Stomach (tissue), 4 donors: Measurements from ENCODE around the gene EDIL3.

Source experiments
- CTCF ChIP-seq, 7 experiments: fragments of 450-650 bp in 4 of 7; fragments of 200-600 bp in 3 of 7; sonication (generic) in 3 of 7; IDR thresholded peaks; one replicate each; pipeline ENCODE4 v1.5.1; 2016 to 2019; ENCODE audit warnings: antibody characterized with exemption in 7 of 7, control low read depth in 2 of 7, mild to moderate bottlenecking in 1 of 7
- POLR2AphosphoS5 ChIP-seq, 3 donors: sonication (generic); formaldehyde crosslinking; IDR thresholded peaks; one replicate each; pipeline ENCODE4 v1.6.1; 2016; ENCODE audit warnings: antibody characterized with exemption in 3 of 3

GRCh38 chr5:84125216-84125615, 259.5 kb downstream of the EDIL3 start:
- TF ChIP-seq POLR2AphosphoS5 (IDR thresholded peaks at IDR 0.05): no peak
- no peak for TF ChIP-seq CTCF (IDR thresholded peaks at IDR 0.05)
